A549 (cell line): ENCODE results near the gene MAP3K20. TPM values are rescaled to one million over a fixed set of nuclear protein-coding genes. Genes with fewer than 3 reads are reported as not detected.

Experiments
- ATAC-seq, 2 experiments: fragments of 200-7000 bp in 1 of 2; fragments of >200 bp in 1 of 2; cut with Nextera tagmentation in 1 of 2; cut with Tn5 transposase in 1 of 2; 3 replicates each; pipeline versions ENCODE4 v1.8.0 to v1.9.1; 2018 to 2020; ENCODE audit warnings: mild to moderate bottlenecking in 1 of 2, moderate library complexity in 1 of 2
- CTCF ChIA-PET: fragments of 300-600 bp; sonication (Branson Sonifier 250); formaldehyde crosslinking; extraction: SDS; loops from one replicate; lab custom pipeline; 2021; ENCODE audit warnings: antibody characterized with exemption, inconsistent platforms; lab: Yijun Ruan, JAX
- POLR2A ChIA-PET: fragments of 350-600 bp; formaldehyde crosslinking; extraction: SDS; loops from one replicate; lab custom pipeline; 2021; ENCODE audit warnings: antibody characterized with exemption, inconsistent platforms; lab: Yijun Ruan, JAX
- DNase-seq, 2 experiments: peaks; one replicate each; pipeline versions ENCODE4 v3.0.0 to v3.0.0-alpha.2; 2011 to 2016; ENCODE audit warnings: low read depth in 1 of 2, low spot score in 1 of 2
- FAIRE-seq: peaks from 2 replicates; lab custom pipeline; 2011; peaks lifted over from hg19 to GRCh38; lab: Jason Lieb, UNC
- H3K27ac ChIP-seq, 2 experiments: fragments of >200 bp; sonication (Bioruptor Twin); formaldehyde crosslinking; 3 replicates each; pipeline ENCODE4 v1.5.1; 2016 to 2017
- H3K4me1 ChIP-seq: fragments of >200 bp; sonication (Bioruptor Twin); formaldehyde crosslinking; 3 replicates; pipeline ENCODE4 v1.6.1; 2016
- H3K4me2 ChIP-seq: fragments of >200 bp; sonication (Bioruptor Twin); formaldehyde crosslinking; 3 replicates; pipeline ENCODE4 v1.6.1; 2016
- H3K4me3 ChIP-seq: fragments of >200 bp; sonication (Bioruptor Twin); formaldehyde crosslinking; 3 replicates; pipeline ENCODE4 v1.5.1; 2016
- H3K9me3 ChIP-seq: fragments of >200 bp; sonication (Bioruptor Twin); formaldehyde crosslinking; 3 replicates; pipeline ENCODE4 v1.6.1; 2016
- CBX2 ChIP-seq: fragments of 200-600 bp; sonication (generic); IDR thresholded peaks from 2 replicates; pipeline ENCODE4 v1.6.1; 2016; ENCODE audit warnings: low read depth, mild to moderate bottlenecking, borderline replicate concordance
- CHD2 ChIP-seq: fragments of 150-350 bp; IDR thresholded peaks from 2 replicates; pipeline ENCODE4 v1.6.1; 2014; ENCODE audit warnings: low read length; ENCODE audit not compliant: partially characterized antibody
- CTCF ChIP-seq: fragments of >200 bp; sonication (Bioruptor Twin); formaldehyde crosslinking; IDR thresholded peaks from 3 replicates; pipeline ENCODE4 v1.5.1; 2016
- E2F6 ChIP-seq: IDR thresholded peaks from 2 replicates; pipeline ENCODE4 v1.6.1; 2012; ENCODE audit warnings: low read depth, borderline replicate concordance
- EHF ChIP-seq: fragments of 250-450 bp; sonication (Bioruptor Pico); IDR thresholded peaks from 2 replicates; pipeline ENCODE4 v1.5.0; 2020; ENCODE audit warnings: mild to moderate bottlenecking
- ELK1 ChIP-seq: fragments of 150-350 bp; IDR thresholded peaks from 2 replicates; pipeline ENCODE4 v1.6.1; 2014; ENCODE audit warnings: low read depth, mild to moderate bottlenecking, low read length
- EP300 ChIP-seq, 2 experiments: fragments of >200 bp; sonication (Bioruptor Twin); formaldehyde crosslinking; IDR thresholded peaks; 2 replicates in 1 of 2; 3 replicates in 1 of 2; pipeline ENCODE4 v1.6.1; 2016 to 2017
- FOSL2 ChIP-seq, 2 experiments: fragments of 450-650 bp in 1 of 2; fragments of >200 bp in 1 of 2; sonication (Bioruptor Twin) in 1 of 2; formaldehyde crosslinking; IDR thresholded peaks; 2 replicates each; pipeline versions ENCODE4 v1.5.0 to v1.6.1; 2016 to 2020; ENCODE audit warnings: mild to moderate bottlenecking in 1 of 2, moderate library complexity in 1 of 2
- HOXA7 ChIP-seq: fragments of 250-450 bp; sonication (Bioruptor Pico); IDR thresholded peaks from 2 replicates; pipeline ENCODE4 v1.5.0; 2020; ENCODE audit warnings: mild to moderate bottlenecking, moderate library complexity
- HOXB5 ChIP-seq: fragments of 250-450 bp; sonication (Bioruptor Pico); IDR thresholded peaks from 2 replicates; pipeline ENCODE4 v1.5.0; 2020; ENCODE audit warnings: mild to moderate bottlenecking, moderate library complexity
- JUNB ChIP-seq: fragments of >200 bp; sonication (Bioruptor Twin); formaldehyde crosslinking; IDR thresholded peaks from 2 replicates; pipeline ENCODE4 v1.6.1; 2016
- NPAS2 ChIP-seq: fragments of 250-450 bp; sonication (Bioruptor Pico); IDR thresholded peaks from 2 replicates; pipeline ENCODE4 v1.8.0; 2022; ENCODE audit warnings: mild to moderate bottlenecking, moderate library complexity, borderline replicate concordance
- NR3C1 ChIP-seq: fragments of >200 bp; sonication (Bioruptor Twin); formaldehyde crosslinking; IDR thresholded peaks from 3 replicates; pipeline ENCODE4 v1.6.1; 2017
- PBX3 ChIP-seq: IDR thresholded peaks from 2 replicates; pipeline ENCODE4 v1.6.1; 2012
- POLR2A ChIP-seq: IDR thresholded peaks from 2 replicates; pipeline ENCODE4 v1.6.1; 2012; ENCODE audit warnings: mild to moderate bottlenecking, low read length
- POLR2AphosphoS2 ChIP-seq: conservative IDR thresholded peaks from 2 replicates; pipeline ENCODE4 v1.6.1; 2012; ENCODE audit warnings: low read length, improper control_type of control experiment, inconsistent platforms
- RAD21 ChIP-seq, 2 experiments: fragments of >200 bp in 1 of 2; sonication (Bioruptor Twin) in 1 of 2; formaldehyde crosslinking in 1 of 2; IDR thresholded peaks in 1 of 2; conservative IDR thresholded peaks in 1 of 2; 2 replicates in 1 of 2; 3 replicates in 1 of 2; pipeline ENCODE4 v1.6.1; 2012 to 2018; ENCODE audit warnings: inconsistent platforms in 1 of 2
- RCOR1 ChIP-seq: fragments of 150-350 bp; IDR thresholded peaks from 2 replicates; pipeline ENCODE4 v1.6.1; 2014; ENCODE audit warnings: antibody characterized with exemption, low read length, low read depth
- RNF2 ChIP-seq: fragments of 200-600 bp; sonication (generic); IDR thresholded peaks from 2 replicates; pipeline ENCODE4 v1.6.1; 2016; ENCODE audit warnings: low read depth, mild to moderate bottlenecking, antibody characterized with exemption, moderate library complexity, borderline replicate concordance
- SMC3 ChIP-seq: fragments of >200 bp; sonication (Bioruptor Twin); formaldehyde crosslinking; IDR thresholded peaks from 3 replicates; pipeline ENCODE4 v1.6.1; 2018; ENCODE audit warnings: inconsistent platforms
- TFCP2L1 ChIP-seq: fragments of 250-450 bp; sonication (Bioruptor Pico); IDR thresholded peaks from 2 replicates; pipeline ENCODE4 v1.5.0; 2021; ENCODE audit warnings: mild to moderate bottlenecking
- ZFP36 ChIP-seq: fragments of 450-650 bp; IDR thresholded peaks from 2 replicates; pipeline ENCODE4 v1.6.1; 2014; ENCODE audit warnings: borderline replicate concordance; ENCODE audit not compliant: partially characterized antibody
- ZNF302 ChIP-seq: fragments of 250-450 bp; sonication (Bioruptor Pico); IDR thresholded peaks from 2 replicates; pipeline ENCODE4 v1.9.0; 2021; ENCODE audit warnings: inconsistent platforms, mild to moderate bottlenecking, moderate library complexity
- WGBS: methylation state at CpG from one replicate; pipeline ENCODE4 v1.1.6; 2017; ENCODE audit errors: missing lambda C conversion rate; 5-methylcytosine and 5-hydroxymethylcytosine counted together
- polyA plus RNA-seq, 4 experiments: library from polyadenylated mRNA; depleted of rRNA in 3 of 4; stranded (reverse); fragments of >200 nt; fragmentation: RNase III in 1 of 4; extraction: RNeasy Plus Mini Kit Qiagen cat#74134 plus additional on column Dnase treatment in 1 of 4; gene quantifications; 2 replicates in 3 of 4; 3 replicates in 1 of 4; pipeline ENCODE4 v1.2.3, GENCODE V29; 2011 to 2017

MAP3K20 gene
- polyA plus RNA-seq, 2 of the 4 experiments (the other 2 are of a cell fraction): 34.7 to 80.7 TPM

GRCh38 chr2:173286153-173286809 is 210.6 kb downstream of the MAP3K20 start:
- Histone ChIP-seq H3K4me2 (no peak overlapping the region), H3K27ac (no peak overlapping the region), H3K4me1 (peaks cover 6% of the 10 kb centered on the region), H3K9me3 (no peaks in the 10 kb centered on the region), H3K4me3 (no peak overlapping the region)
- no peak for FAIRE-seq
- 48% methylated on average over 7 of the region's 7 CpGs for WGBS
- peak; percentile 8 to 23 for DNase-seq
- ChIA-PET POLR2A (no interaction called here), CTCF (interaction anchor here (1.1 kb wide), 1 partner anchor 76 kb away, joined by 3 read pairs; no protein-coding TSS in a partner anchor)
- TF ChIP-seq TFCP2L1 (CRISPR knock-in tag) (no peak), CTCF (peak; percentile 15; the same call in 1 of the 3 replicates), ZNF302 (CRISPR knock-in tag) (no peak), RAD21 (conservative IDR thresholded peaks at IDR 0.05 in 1 of 2, IDR thresholded peaks at IDR 0.05 in 1 of 2) (peak; percentile 22 to 38; a peak in 2 of 5 replicates)
- peak in 1 of 2 experiments; percentile 68; a peak in 4 of 6 replicates for ATAC-seq

GRCh38 chr2:173287594-173287993 is 211.9 kb downstream of the MAP3K20 start:
- no peak for DNase-seq
- H3K4me2 ChIP-seq: no peak overlapping the region
- H3K9me3 ChIP-seq: no peaks in the 10 kb centered on the region
- FAIRE-seq: no peak
- no peak overlapping the region for H3K27ac ChIP-seq
- no peak for TF ChIP-seq ZFP36
- no peak for TF ChIP-seq HOXB5 (CRISPR knock-in tag)
- TF ChIP-seq POLR2AphosphoS2: no peak
- TF ChIP-seq PBX3: no peak
- TF ChIP-seq EHF (CRISPR knock-in tag): no peak
- no peak for TF ChIP-seq NPAS2 (CRISPR knock-in tag)
- no peak for TF ChIP-seq EP300 (IDR thresholded peaks at IDR 0.05)
- no peak for TF ChIP-seq NR3C1
- TF ChIP-seq POLR2A: no peak
- TF ChIP-seq, all 56 proteins: peak for 0
- H3K4me3 ChIP-seq: no peak overlapping the region
- CTCF ChIA-PET: no interaction called here
- peaks cover 6% of the 10 kb centered on the region for H3K4me1 ChIP-seq
- POLR2A ChIA-PET: no interaction called here
- whole genome bisulfite sequencing: 92% methylated on average over 2 of the region's 2 CpGs
- no peak for ATAC-seq

- FAIRE-seq (no peak), DNase-seq (peak; percentile 30 to 41), ATAC-seq (peak; percentile 71 to 80)
- Histone ChIP-seq H3K9me3 (no peaks in the 10 kb centered on the region), H3K4me1 (peaks cover 6% of the 10 kb centered on the region), H3K4me2 (peak overlapping the region; percentile 30; the same call in 1 of the 3 replicates), H3K4me3 (no peak overlapping the region), H3K27ac (no peak overlapping the region)
- ChIA-PET CTCF (no interaction called here), POLR2A (no interaction called here)
- TF ChIP-seq ZFP36 (peak; percentile 18), POLR2A (no peak)
- 38% methylated on average over 3 of the region's 3 CpGs for WGBS
These were observed 212.9 kb downstream of the MAP3K20 start for GRCh38 chr2:173288561-173288960.

GRCh38 chr2:173290046-173290445 is 214.4 kb downstream of the MAP3K20 start:
- Histone ChIP-seq H3K4me3 (no peak overlapping the region), H3K27ac (no peak overlapping the region), H3K9me3 (no peaks in the 10 kb centered on the region), H3K4me1 (peaks cover 6% of the 10 kb centered on the region), H3K4me2 (no peak overlapping the region)
- 48% methylated on average over 2 of the region's 2 CpGs for WGBS
- CTCF ChIA-PET: no interaction called here
- FAIRE-seq (no peak), ATAC-seq (no peak), DNase-seq (no peak)
- POLR2A ChIA-PET: no interaction called here
- TF ChIP-seq JUNB (no peak), HOXA7 (CRISPR knock-in tag) (no peak), POLR2A (no peak), NPAS2 (CRISPR knock-in tag) (no peak), CBX2 (no peak), CHD2 (no peak), E2F6 (no peak), EHF (CRISPR knock-in tag) (no peak), SMC3 (no peak), RNF2 (no peak), FOSL2 (IDR thresholded peaks at IDR 0.05) (no peak), FOSL2 (CRISPR knock-in tag; IDR thresholded peaks at IDR 0.05) (no peak), EP300 (IDR thresholded peaks at IDR 0.05) (no peak), ELK1 (no peak), RCOR1 (no peak)
